HG02642 (cell line): ENCODE measurements around the gene TNP2.
A peak's percentile ranks its signal among the peaks of the same experiment; 100 is the strongest.
"Not testable (repeated sequence)": the region's sequence is repeated elsewhere in the genome, so short reads cannot be mapped to it uniquely, and the experiment has no call there.

Experiments used
- ATAC-seq: cut with Tn5 transposase; IDR thresholded peaks from one replicate; pipeline ENCODE4 v1.9.1; 2021; ENCODE audit warnings: mild to moderate bottlenecking; ENCODE audit not compliant: unreplicated experiment, poor library complexity

Gene TNP2

DNA sequence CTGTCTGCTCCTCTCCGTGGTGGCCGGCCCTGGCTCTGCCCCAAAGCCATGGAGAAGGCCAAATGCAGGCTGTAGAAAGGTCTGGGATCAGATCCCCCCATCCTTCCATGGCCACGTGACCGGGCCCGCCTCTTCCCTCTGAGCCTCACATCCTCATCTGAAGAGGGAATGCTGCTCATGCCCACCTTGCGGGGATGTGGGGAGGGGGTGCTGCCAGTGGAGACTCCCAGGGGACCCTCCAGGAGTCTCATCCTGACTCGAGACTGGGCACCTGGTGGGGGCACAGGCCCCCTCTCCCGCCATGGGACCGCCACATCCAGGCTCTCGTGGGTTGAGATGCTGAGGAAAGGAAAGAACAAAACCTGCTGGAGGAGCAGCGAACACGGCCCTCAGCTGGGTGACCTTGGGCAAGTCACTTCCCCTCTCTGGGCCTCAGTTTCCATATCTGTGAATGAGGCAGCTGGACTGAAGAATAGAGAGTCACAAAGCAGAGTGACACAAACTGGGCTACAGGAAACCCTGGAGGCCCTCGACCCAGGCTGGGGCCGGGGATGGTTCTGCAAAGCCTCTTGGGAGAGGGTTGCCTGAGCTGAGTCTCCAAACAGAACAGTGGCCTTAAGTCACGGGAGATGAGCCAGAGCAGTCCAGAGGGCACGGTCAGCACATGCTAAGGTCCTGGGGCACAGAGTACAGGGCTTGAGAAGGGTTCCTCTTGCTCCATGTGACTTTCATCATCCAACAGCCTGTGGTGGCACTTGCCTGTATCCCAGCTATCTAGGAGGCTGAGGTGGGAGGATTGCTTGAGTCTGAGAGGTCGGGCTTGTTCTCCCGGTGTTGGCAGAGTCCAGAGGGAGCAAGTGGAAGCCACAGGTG lies 43.2 kb downstream of the TNP2 start:
- peak; percentile 4 for ATAC-seq

- peak; percentile 78 for ATAC-seq
Observed at GRCh38 chr16:11224894-11225676, 44.0 kb downstream of the TNP2 start.

DNA sequence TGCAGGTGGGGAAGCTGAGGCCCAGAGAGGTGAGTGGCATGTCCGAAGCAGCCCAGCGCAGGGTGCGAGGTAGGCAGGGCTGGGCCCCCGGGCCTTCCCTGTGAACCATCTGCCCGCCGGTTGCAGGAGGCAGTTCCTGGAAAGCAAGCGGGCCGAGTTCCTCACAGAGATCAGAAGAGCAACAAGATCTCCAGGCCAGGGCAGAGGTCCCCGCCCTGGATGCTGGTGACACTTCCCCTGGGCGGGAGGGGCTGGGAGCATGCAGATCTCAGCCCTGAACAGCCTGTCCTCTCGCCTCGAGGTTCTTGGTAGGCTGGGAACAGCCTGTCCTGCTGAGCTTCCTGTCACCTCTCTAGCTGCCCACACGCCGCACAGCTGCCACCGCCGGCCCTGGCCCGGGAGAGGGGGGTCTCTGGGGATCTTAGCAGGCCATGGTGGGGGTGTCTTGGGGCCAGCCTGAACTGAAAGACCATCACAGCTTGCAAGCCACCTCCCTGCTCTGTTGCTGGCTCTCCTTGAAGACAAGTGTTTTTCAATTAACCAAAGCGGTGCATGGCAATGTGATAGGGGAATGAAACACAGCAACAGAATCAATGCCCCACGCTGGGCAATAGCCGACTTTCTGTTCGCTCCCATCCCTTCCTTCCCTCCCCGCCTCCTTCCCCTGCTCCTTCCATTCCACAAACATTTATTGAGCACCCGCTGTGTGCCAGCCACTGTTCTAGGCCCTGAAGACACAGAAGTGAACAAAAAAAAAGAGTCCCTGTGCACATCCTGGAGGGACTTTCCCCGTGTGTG lies 44.8 kb downstream of the TNP2 start:
- ATAC-seq: peak; percentile 43

GRCh38 chr16:11220507-11220906 lies 48.6 kb downstream of the TNP2 start:
- ATAC-seq: not testable (repeated sequence)

DNA sequence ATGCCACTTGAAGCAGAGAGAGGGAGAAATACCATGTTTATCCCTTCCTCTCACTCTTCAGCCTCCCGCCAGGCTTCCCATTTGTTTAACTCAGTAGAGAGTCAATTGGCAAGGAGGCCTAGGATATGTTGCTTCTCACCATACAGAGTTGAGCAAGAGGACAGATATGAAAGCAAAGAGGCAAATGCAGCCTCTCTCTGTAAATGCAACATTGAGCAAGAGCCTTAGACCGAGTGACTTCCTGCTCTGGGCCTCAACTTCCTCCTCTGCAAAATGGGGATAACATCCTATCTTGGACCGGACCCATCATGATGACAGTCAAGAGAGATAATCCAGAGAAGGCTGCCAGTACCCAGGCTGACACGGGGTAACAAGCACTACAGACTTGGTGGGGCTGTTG lies 49.9 kb downstream of the TNP2 start:
- no peak for ATAC-seq

DNA sequence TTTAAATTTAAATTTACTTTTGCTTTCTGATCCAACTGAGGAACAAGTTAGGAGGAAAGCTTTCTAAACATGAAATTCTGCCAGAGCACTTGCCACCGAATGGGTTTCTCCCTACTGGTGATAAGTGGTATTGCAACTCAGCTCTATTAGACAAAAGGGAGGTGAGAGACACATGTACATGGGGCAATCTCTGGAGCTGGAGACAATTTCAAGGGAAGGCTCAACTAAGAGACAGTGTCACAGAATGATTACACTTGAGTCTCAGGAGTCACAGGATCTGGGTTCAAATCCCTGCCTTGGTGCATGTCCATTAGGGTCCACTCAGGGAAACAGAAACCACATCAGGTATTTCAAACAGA lies 50.5 kb downstream of the TNP2 start:
- no peak for ATAC-seq
